Neural cell (in vitro differentiated cells): ENCODE results near the gene CLDN2.

Source experiments
- CTCF ChIP-seq: fragments of 450-650 bp; IDR thresholded peaks from 2 replicates; pipeline ENCODE4 v1.5.1; 2014; ENCODE audit warnings: antibody characterized with exemption, mild to moderate bottlenecking, moderate library complexity; ENCODE audit not compliant: poor library complexity, severe bottlenecking
- EP300 ChIP-seq: fragments of 450-650 bp; conservative IDR thresholded peaks from 2 replicates; pipeline ENCODE4 v1.6.1; 2014; ENCODE audit warnings: antibody characterized with exemption, mild to moderate bottlenecking, moderate library complexity; ENCODE audit not compliant: poor library complexity, severe bottlenecking
- EZH2 ChIP-seq: fragments of 200-600, 300-800 bp; shearing (Covaris generic), sonication (generic); IDR thresholded peaks from 2 replicates; pipeline ENCODE4 v1.6.1; 2014; ENCODE audit warnings: antibody characterized with exemption, low read length, borderline replicate concordance, mild to moderate bottlenecking; ENCODE audit not compliant: insufficient read depth, poor library complexity, severe bottlenecking
- MXI1 ChIP-seq: fragments of 450-650 bp; conservative IDR thresholded peaks from 2 replicates; pipeline ENCODE4 v1.6.1; 2014; ENCODE audit warnings: antibody characterized with exemption, mild to moderate bottlenecking; ENCODE audit not compliant: poor library complexity, severe bottlenecking
- RAD21 ChIP-seq: fragments of 450-650 bp; conservative IDR thresholded peaks from 2 replicates; pipeline ENCODE4 v1.6.1; 2014; ENCODE audit warnings: antibody characterized with exemption, mild to moderate bottlenecking, moderate library complexity
- SMC3 ChIP-seq: fragments of 450-650 bp; conservative IDR thresholded peaks from 2 replicates; pipeline ENCODE4 v1.6.1; 2014; ENCODE audit warnings: antibody characterized with exemption, mild to moderate bottlenecking, moderate library complexity; ENCODE audit not compliant: poor library complexity
- TF ChIP-seq, protein P1 (sequence below): IDR thresholded peaks from 2 replicates; pipeline ENCODE4 v1.6.1; 2012; ENCODE audit warnings: borderline replicate concordance

- TF ChIP-seq, protein P1, sequence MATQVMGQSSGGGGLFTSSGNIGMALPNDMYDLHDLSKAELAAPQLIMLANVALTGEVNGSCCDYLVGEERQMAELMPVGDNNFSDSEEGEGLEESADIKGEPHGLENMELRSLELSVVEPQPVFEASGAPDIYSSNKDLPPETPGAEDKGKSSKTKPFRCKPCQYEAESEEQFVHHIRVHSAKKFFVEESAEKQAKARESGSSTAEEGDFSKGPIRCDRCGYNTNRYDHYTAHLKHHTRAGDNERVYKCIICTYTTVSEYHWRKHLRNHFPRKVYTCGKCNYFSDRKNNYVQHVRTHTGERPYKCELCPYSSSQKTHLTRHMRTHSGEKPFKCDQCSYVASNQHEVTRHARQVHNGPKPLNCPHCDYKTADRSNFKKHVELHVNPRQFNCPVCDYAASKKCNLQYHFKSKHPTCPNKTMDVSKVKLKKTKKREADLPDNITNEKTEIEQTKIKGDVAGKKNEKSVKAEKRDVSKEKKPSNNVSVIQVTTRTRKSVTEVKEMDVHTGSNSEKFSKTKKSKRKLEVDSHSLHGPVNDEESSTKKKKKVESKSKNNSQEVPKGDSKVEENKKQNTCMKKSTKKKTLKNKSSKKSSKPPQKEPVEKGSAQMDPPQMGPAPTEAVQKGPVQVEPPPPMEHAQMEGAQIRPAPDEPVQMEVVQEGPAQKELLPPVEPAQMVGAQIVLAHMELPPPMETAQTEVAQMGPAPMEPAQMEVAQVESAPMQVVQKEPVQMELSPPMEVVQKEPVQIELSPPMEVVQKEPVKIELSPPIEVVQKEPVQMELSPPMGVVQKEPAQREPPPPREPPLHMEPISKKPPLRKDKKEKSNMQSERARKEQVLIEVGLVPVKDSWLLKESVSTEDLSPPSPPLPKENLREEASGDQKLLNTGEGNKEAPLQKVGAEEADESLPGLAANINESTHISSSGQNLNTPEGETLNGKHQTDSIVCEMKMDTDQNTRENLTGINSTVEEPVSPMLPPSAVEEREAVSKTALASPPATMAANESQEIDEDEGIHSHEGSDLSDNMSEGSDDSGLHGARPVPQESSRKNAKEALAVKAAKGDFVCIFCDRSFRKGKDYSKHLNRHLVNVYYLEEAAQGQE = no peak
- TF ChIP-seq EZH2 (no peak), SMC3 (no peak), EP300 (no peak), RAD21 (no peak), CTCF (no peak), MXI1 (no peak)
These were observed 13.3 kb downstream of the CLDN2 start for GRCh38 chrX:106933538-106933961.
